ENCODE results near the gene MAN2A1. TPM values are rescaled to one million over a fixed set of nuclear protein-coding genes. Genes with fewer than 3 reads are reported as not detected.
A peak's percentile ranks its signal among the peaks of the same experiment; 100 is the strongest.

MAN2A1 gene
- total RNA-seq (2021; ENCODE audit: unreplicated experiment) (51.0 TPM), Bru-seq, nascent RNA (percentile 82 among the genes with signal in this experiment), BruChase-seq, experiment 1, labeled RNA remaining after a 2-hour chase (percentile 70 among the genes with signal in this experiment), BruChase-seq, experiment 2, labeled RNA remaining after a 6-hour chase (percentile 69 among the genes with signal in this experiment)
- 17.1 TPM for polyA plus RNA-seq (2012; ENCODE audit: insufficient read length)
- long read RNA-seq, full-length matches to known transcripts, result 68 of 87 reads
- long read RNA-seq, partial matches to known transcripts, result 7 of 87 reads
- long read RNA-seq, other reads (novel, unspliced or antisense), result 12 of 87 reads

GRCh38 chr5:109689740-109690241 is at the start of gene MAN2A1:
MAN2A1 (plus strand) TSS chr5:109689927; CDS start chr5:109690418, 491 bp downstream.
- intact Hi-C loops (cut with micrococcal nuclease; ENCODE audit: unreplicated experiment) (no loop called here), in situ Hi-C loops (cut with HindIII; ENCODE audit: low pct_unique_long_range_greater_than_20kb, low sequenced_read_pairs) (no loop called here)
- no TSS peak for BruUV-seq (replicated peaks)
- no peak for TF ChIP-seq CTCF (IDR thresholded peaks at IDR 0.05)
- TF ChIP-seq POLR2AphosphoS5 (IDR thresholded peaks at IDR 0.05; ENCODE audit: low read depth, low read length), result no peak
- TF ChIP-seq SIN3A (IDR thresholded peaks at IDR 0.05; ENCODE audit: borderline replicate concordance, insufficient read depth, low read depth, low read length), result no peak
- no peak for TF ChIP-seq REST (IDR thresholded peaks at IDR 0.05; ENCODE audit: insufficient read depth in 1 of 2, low read depth in 2 of 2, low read length in 1 of 2)
- no peak for TF ChIP-seq TCF7L2 (IDR thresholded peaks at IDR 0.05; ENCODE audit: low read depth, low read length)
- H3K4me1 ChIP-seq (ENCODE audit: control insufficient read depth, insufficient read depth, low read length), result peaks cover 16% of the 10 kb centered on the region
- ChIA-PET POLR2A (interaction anchor here (0.6 kb wide), 1 partner anchor 404 kb away, joined by 5 read pairs; no protein-coding TSS in a partner anchor), CTCF (no interaction called here)
- H3K4me3 ChIP-seq (ENCODE audit: low read depth in 2 of 2, low read length in 2 of 2), result peak within 1 kb of the TSS; percentile 65 to 90
- peak within 1 kb of the TSS; percentile 90 for H3K27ac ChIP-seq (ENCODE audit: low read length)
- no peaks in the 10 kb centered on the region; the same call in 1 of the 2 replicates for H3K36me3 ChIP-seq (ENCODE audit: control insufficient read depth, insufficient read depth, low read length)
- DNase-seq (ENCODE audit: low read depth, low spot score), result no peak
- H3K27me3 ChIP-seq (ENCODE audit: control insufficient read depth, insufficient read depth, low read length), result no peaks in the 10 kb centered on the region
- ATAC-seq, result peak; percentile 87
- H3K9me3 ChIP-seq (ENCODE audit: control insufficient read depth, insufficient read depth, low read depth, low read length), result no peaks in the 10 kb centered on the region

GRCh38 chr5:109640976-109641375 is 48.8 kb upstream of the MAN2A1 start:
- no peaks in the 10 kb centered on the region for H3K27me3 ChIP-seq (ENCODE audit: control insufficient read depth, insufficient read depth, low read length)
- no peak overlapping the region for H3K27ac ChIP-seq (ENCODE audit: low read length)
- ChIA-PET CTCF (no interaction called here), POLR2A (no interaction called here)
- ATAC-seq (no peak), DNase-seq (ENCODE audit: low read depth, low spot score) (no peak)
- in situ Hi-C loops (cut with HindIII; ENCODE audit: low pct_unique_long_range_greater_than_20kb, low sequenced_read_pairs), result no loop called here
- no peaks in the 10 kb centered on the region for H3K4me1 ChIP-seq (ENCODE audit: control insufficient read depth, insufficient read depth, low read length)
- intact Hi-C loops (cut with micrococcal nuclease; ENCODE audit: unreplicated experiment), result no loop called here
- H3K4me3 ChIP-seq (ENCODE audit: low read depth in 2 of 2, low read length in 2 of 2), result no peak overlapping the region
- no peaks in the 10 kb centered on the region for H3K9me3 ChIP-seq (ENCODE audit: control insufficient read depth, insufficient read depth, low read depth, low read length)
- no peaks in the 10 kb centered on the region for H3K36me3 ChIP-seq (ENCODE audit: control insufficient read depth, insufficient read depth, low read length)
- TF ChIP-seq REST (IDR thresholded peaks at IDR 0.05; ENCODE audit: insufficient read depth in 1 of 2, low read depth in 2 of 2, low read length in 1 of 2) (no peak), POLR2AphosphoS5 (IDR thresholded peaks at IDR 0.05; ENCODE audit: low read depth, low read length) (no peak), CTCF (IDR thresholded peaks at IDR 0.05) (no peak), SIN3A (IDR thresholded peaks at IDR 0.05; ENCODE audit: borderline replicate concordance, insufficient read depth, low read depth, low read length) (no peak), TCF7L2 (IDR thresholded peaks at IDR 0.05; ENCODE audit: low read depth, low read length) (no peak)
- no TSS peak for BruUV-seq (replicated peaks)

Measured in Panc1 (cell line).